ENCODE data around the gene NAV3. TPM values are rescaled to one million over a fixed set of nuclear protein-coding genes. Genes with fewer than 3 reads are reported as not detected.

Gene NAV3
- polyA plus RNA-seq, 1 of the 3 experiments (the other 2 are of a cell fraction) = 10.5 TPM

- Histone ChIP-seq H3K4me2 (no peak overlapping the region), H3K4me3 (ENCODE audit: low read depth in 2 of 2, low read length in 1 of 2) (no peak overlapping the region), H3K27me3 (ENCODE audit: insufficient read depth) (no peaks in the 10 kb centered on the region), H3K9ac (no peak overlapping the region), H3F3A (replicated peaks; ENCODE audit: insufficient read depth) (peaks cover 27% of the 10 kb centered on the region), H3K9me3 (peaks cover 12% of the 10 kb centered on the region), H4K20me1 (ENCODE audit: insufficient read depth) (no peaks in the 10 kb centered on the region), H2AFZ (ENCODE audit: low read depth) (no peak overlapping the region), H3K36me3 (replicated peaks in 1 of 2; ENCODE audit: control insufficient read depth in 1 of 2, insufficient read depth in 2 of 2, low read length in 1 of 2) (peaks cover 2 to 44% of the 10 kb centered on the region in 2 experiments), H3K9me2 (no peaks in the 10 kb centered on the region), H3K79me2 (ENCODE audit: insufficient read depth) (peaks cover 16% of the 10 kb centered on the region), H3K4me1 (ENCODE audit: control insufficient read depth in 1 of 2, insufficient read depth in 2 of 2, low read depth in 1 of 2, low read length in 1 of 2) (peaks cover 0 to 19% of the 10 kb centered on the region in 2 experiments; a peak in 1 of 4 replicates), H3K27ac (ENCODE audit: low read depth in 2 of 2, low read length in 1 of 2) (no peak overlapping the region)
- TF ChIP-seq, protein P1, sequence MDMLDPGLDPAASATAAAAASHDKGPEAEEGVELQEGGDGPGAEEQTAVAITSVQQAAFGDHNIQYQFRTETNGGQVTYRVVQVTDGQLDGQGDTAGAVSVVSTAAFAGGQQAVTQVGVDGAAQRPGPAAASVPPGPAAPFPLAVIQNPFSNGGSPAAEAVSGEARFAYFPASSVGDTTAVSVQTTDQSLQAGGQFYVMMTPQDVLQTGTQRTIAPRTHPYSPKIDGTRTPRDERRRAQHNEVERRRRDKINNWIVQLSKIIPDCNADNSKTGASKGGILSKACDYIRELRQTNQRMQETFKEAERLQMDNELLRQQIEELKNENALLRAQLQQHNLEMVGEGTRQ (IDR thresholded peaks at IDR 0.05; ENCODE audit: borderline replicate concordance, low read depth, low read length) = no peak
- TF ChIP-seq CTCF (IDR thresholded peaks at IDR 0.05) = no peak
- no peak for TF ChIP-seq NFIC (IDR thresholded peaks at IDR 0.05; ENCODE audit: borderline replicate concordance)
- no peak for TF ChIP-seq GATA2 (CRISPR knock-in tag; IDR thresholded peaks at IDR 0.05)
- TF ChIP-seq, protein P2, sequence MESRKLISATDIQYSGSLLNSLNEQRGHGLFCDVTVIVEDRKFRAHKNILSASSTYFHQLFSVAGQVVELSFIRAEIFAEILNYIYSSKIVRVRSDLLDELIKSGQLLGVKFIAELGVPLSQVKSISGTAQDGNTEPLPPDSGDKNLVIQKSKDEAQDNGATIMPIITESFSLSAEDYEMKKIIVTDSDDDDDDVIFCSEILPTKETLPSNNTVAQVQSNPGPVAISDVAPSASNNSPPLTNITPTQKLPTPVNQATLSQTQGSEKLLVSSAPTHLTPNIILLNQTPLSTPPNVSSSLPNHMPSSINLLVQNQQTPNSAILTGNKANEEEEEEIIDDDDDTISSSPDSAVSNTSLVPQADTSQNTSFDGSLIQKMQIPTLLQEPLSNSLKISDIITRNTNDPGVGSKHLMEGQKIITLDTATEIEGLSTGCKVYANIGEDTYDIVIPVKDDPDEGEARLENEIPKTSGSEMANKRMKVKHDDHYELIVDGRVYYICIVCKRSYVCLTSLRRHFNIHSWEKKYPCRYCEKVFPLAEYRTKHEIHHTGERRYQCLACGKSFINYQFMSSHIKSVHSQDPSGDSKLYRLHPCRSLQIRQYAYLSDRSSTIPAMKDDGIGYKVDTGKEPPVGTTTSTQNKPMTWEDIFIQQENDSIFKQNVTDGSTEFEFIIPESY (IDR thresholded peaks at IDR 0.05; ENCODE audit: borderline replicate concordance, low read depth) = no peak
- TF ChIP-seq RAD21 (IDR thresholded peaks at IDR 0.05; ENCODE audit: low read length) = no peak
- TF ChIP-seq TCF12 (IDR thresholded peaks at IDR 0.05) = no peak
- DNase-seq = no peak
- ChIA-PET POLR2A (no interaction called here), CTCF (interaction anchor here (0.7 to 1.6 kb wide), 4 partner anchors 10 to 127 kb away, joined by 3 to 6 read pairs (median 3); no protein-coding TSS in a partner anchor)
- 88% methylated on average over 1 of the region's 1 CpG for WGBS (ENCODE audit: low lambda C conversion rate)
Observed at GRCh38 chr12:77992760-77993159, 162.1 kb downstream of the NAV3 start.

DNA sequence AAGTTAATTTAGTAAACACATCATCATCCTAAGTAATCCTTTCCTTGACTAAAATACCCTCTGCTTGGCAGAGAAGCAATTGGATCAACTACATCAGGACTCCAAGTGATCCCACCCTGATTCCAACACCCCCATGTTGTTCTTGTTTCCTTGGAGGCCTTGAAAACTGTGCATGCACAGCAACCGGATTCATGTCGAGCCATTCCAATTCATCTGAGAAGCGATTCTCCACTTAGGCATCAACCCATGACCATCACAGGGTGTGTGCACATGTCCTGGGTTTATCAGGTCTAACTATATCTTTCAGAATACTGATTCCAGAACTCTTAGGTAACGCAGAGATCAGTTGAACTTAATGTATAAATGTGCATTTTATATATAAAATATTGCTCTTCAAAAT lies 163.0 kb downstream of the NAV3 start:
- peaks cover 12% of the 10 kb centered on the region for H3K9me3 ChIP-seq
- H3K4me2 ChIP-seq = no peak overlapping the region
- H3K27me3 ChIP-seq (ENCODE audit: insufficient read depth) = no peaks in the 10 kb centered on the region
- POLR2A ChIA-PET = no interaction called here
- no peak overlapping the region for H3K9ac ChIP-seq
- peaks cover 27% of the 10 kb centered on the region for H3F3A ChIP-seq (replicated peaks; ENCODE audit: insufficient read depth)
- 72% methylated on average over 4 of the region's 4 CpGs for WGBS (ENCODE audit: low lambda C conversion rate)
- H3K4me3 ChIP-seq (ENCODE audit: low read depth in 2 of 2, low read length in 1 of 2) = no peak overlapping the region
- no peaks in the 10 kb centered on the region for H4K20me1 ChIP-seq (ENCODE audit: insufficient read depth)
- H3K79me2 ChIP-seq (ENCODE audit: insufficient read depth) = peaks cover 16% of the 10 kb centered on the region
- CTCF ChIA-PET = interaction anchor here (1.0 kb wide), 1 partner anchor 34 kb away, joined by 3 read pairs; no protein-coding TSS in a partner anchor
- no peak overlapping the region for H3K27ac ChIP-seq (ENCODE audit: low read depth in 2 of 2, low read length in 1 of 2)
- H3K4me1 ChIP-seq (ENCODE audit: control insufficient read depth in 1 of 2, insufficient read depth in 2 of 2, low read depth in 1 of 2, low read length in 1 of 2) = peaks cover 0 to 19% of the 10 kb centered on the region in 2 experiments; a peak in 1 of 4 replicates
- DNase-seq = no peak
- no peak overlapping the region for H2AFZ ChIP-seq (ENCODE audit: low read depth)
- H3K9me2 ChIP-seq = no peaks in the 10 kb centered on the region
- peaks cover 2 to 36% of the 10 kb centered on the region in 2 experiments for H3K36me3 ChIP-seq (replicated peaks in 1 of 2; ENCODE audit: control insufficient read depth in 1 of 2, insufficient read depth in 2 of 2, low read length in 1 of 2)
- TF ChIP-seq MEF2A (IDR thresholded peaks at IDR 0.05; ENCODE audit: borderline replicate concordance, low read depth) (no peak), RAD21 (IDR thresholded peaks at IDR 0.05; ENCODE audit: low read length) (no peak), ELF1 (IDR thresholded peaks at IDR 0.05) (no peak), TAF1 (IDR thresholded peaks at IDR 0.05; ENCODE audit: borderline replicate concordance, low read depth, low read length) (no peak), TEAD4 (IDR thresholded peaks at IDR 0.05; ENCODE audit: borderline replicate concordance, insufficient read depth) (no peak), RFX5 (IDR thresholded peaks at IDR 0.05; ENCODE audit: low read length) (no peak), SMC3 (IDR thresholded peaks at IDR 0.05; ENCODE audit: low read depth, low read length) (no peak), EZH2phosphoT487 (IDR thresholded peaks at IDR 0.05; ENCODE audit: borderline replicate concordance, low read depth) (no peak)
- TF ChIP-seq, protein P3, sequence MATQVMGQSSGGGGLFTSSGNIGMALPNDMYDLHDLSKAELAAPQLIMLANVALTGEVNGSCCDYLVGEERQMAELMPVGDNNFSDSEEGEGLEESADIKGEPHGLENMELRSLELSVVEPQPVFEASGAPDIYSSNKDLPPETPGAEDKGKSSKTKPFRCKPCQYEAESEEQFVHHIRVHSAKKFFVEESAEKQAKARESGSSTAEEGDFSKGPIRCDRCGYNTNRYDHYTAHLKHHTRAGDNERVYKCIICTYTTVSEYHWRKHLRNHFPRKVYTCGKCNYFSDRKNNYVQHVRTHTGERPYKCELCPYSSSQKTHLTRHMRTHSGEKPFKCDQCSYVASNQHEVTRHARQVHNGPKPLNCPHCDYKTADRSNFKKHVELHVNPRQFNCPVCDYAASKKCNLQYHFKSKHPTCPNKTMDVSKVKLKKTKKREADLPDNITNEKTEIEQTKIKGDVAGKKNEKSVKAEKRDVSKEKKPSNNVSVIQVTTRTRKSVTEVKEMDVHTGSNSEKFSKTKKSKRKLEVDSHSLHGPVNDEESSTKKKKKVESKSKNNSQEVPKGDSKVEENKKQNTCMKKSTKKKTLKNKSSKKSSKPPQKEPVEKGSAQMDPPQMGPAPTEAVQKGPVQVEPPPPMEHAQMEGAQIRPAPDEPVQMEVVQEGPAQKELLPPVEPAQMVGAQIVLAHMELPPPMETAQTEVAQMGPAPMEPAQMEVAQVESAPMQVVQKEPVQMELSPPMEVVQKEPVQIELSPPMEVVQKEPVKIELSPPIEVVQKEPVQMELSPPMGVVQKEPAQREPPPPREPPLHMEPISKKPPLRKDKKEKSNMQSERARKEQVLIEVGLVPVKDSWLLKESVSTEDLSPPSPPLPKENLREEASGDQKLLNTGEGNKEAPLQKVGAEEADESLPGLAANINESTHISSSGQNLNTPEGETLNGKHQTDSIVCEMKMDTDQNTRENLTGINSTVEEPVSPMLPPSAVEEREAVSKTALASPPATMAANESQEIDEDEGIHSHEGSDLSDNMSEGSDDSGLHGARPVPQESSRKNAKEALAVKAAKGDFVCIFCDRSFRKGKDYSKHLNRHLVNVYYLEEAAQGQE (IDR thresholded peaks at IDR 0.05; ENCODE audit: low read depth, low read length) = no peak
- TF ChIP-seq, protein P4, sequence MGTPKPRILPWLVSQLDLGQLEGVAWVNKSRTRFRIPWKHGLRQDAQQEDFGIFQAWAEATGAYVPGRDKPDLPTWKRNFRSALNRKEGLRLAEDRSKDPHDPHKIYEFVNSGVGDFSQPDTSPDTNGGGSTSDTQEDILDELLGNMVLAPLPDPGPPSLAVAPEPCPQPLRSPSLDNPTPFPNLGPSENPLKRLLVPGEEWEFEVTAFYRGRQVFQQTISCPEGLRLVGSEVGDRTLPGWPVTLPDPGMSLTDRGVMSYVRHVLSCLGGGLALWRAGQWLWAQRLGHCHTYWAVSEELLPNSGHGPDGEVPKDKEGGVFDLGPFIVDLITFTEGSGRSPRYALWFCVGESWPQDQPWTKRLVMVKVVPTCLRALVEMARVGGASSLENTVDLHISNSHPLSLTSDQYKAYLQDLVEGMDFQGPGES (IDR thresholded peaks at IDR 0.05; ENCODE audit: low read depth, low read length) = no peak
- TF ChIP-seq, protein P5, sequence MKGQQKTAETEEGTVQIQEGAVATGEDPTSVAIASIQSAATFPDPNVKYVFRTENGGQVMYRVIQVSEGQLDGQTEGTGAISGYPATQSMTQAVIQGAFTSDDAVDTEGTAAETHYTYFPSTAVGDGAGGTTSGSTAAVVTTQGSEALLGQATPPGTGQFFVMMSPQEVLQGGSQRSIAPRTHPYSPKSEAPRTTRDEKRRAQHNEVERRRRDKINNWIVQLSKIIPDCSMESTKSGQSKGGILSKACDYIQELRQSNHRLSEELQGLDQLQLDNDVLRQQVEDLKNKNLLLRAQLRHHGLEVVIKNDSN (IDR thresholded peaks at IDR 0.05; ENCODE audit: borderline replicate concordance, low read depth) = no peak
